Astrocyte (in vitro differentiated cells and primary cell): ENCODE data around the gene SPN. TPM values are rescaled to one million over a fixed set of nuclear protein-coding genes. Genes with fewer than 3 reads are reported as not detected.
"Not testable (repeated sequence)": the region's sequence is repeated elsewhere in the genome, so short reads cannot be mapped to it uniquely, and the experiment has no call there.

Experiments used
- DNase-seq: peaks from one replicate; pipeline ENCODE4 v3.0.0-alpha.2; 2010; ENCODE audit warnings: low read depth
- FAIRE-seq: peaks from 2 replicates; lab custom pipeline; 2011; peaks lifted over from hg19 to GRCh38; lab: Jason Lieb, UNC
- H2AFZ ChIP-seq: 2 replicates; pipeline ENCODE4 v1.6.0; 2012; ENCODE audit warnings: low read depth, low read length, inconsistent platforms
- H3K27ac ChIP-seq: 2 replicates; pipeline ENCODE4 v1.5.1; 2011; ENCODE audit warnings: low read depth, low read length, inconsistent platforms
- H3K27me3 ChIP-seq: 2 replicates; pipeline ENCODE4 v1.6.0; 2011; ENCODE audit warnings: low read length, inconsistent platforms; ENCODE audit not compliant: insufficient read depth
- H3K36me3 ChIP-seq: 2 replicates; pipeline ENCODE4 v1.5.1; 2011; ENCODE audit warnings: low read length, inconsistent platforms; ENCODE audit not compliant: insufficient read depth
- H3K4me1 ChIP-seq: 2 replicates; pipeline ENCODE4 v1.5.1; 2011; ENCODE audit warnings: low read length, inconsistent platforms; ENCODE audit not compliant: insufficient read depth
- H3K4me2 ChIP-seq: 2 replicates; pipeline ENCODE4 v1.6.0; 2012; ENCODE audit warnings: low read length, inconsistent platforms
- H3K4me3 ChIP-seq: 2 replicates; pipeline ENCODE4 v1.5.1; 2011; ENCODE audit warnings: low read depth, mild to moderate bottlenecking, low read length, inconsistent platforms; ENCODE audit not compliant: insufficient read depth
- H3K79me2 ChIP-seq: 2 replicates; pipeline ENCODE4 v1.6.0; 2012; ENCODE audit warnings: mild to moderate bottlenecking, low read length, inconsistent platforms; ENCODE audit not compliant: insufficient read depth
- H3K9ac ChIP-seq: 2 replicates; pipeline ENCODE4 v1.6.0; 2012; ENCODE audit warnings: mild to moderate bottlenecking, low read length, inconsistent platforms
- H3K9me3 ChIP-seq: 2 replicates; pipeline ENCODE4 v1.5.1; 2012; ENCODE audit warnings: low read depth, mild to moderate bottlenecking, low read length, inconsistent platforms; ENCODE audit not compliant: insufficient read depth
- H4K20me1 ChIP-seq: 2 replicates; pipeline ENCODE4 v1.6.0; 2012; ENCODE audit warnings: low read length, inconsistent platforms; ENCODE audit not compliant: insufficient read depth
- H3K27ac Mint-ChIP-seq: one replicate; pipeline ENCODE4 v1.8.0; 2021; ENCODE audit warnings: mild to moderate bottlenecking, mixed read lengths; ENCODE audit not compliant: unreplicated experiment
- H3K27me3 Mint-ChIP-seq: one replicate; pipeline ENCODE4 v1.8.0; 2021; ENCODE audit warnings: low read depth, mixed read lengths; ENCODE audit not compliant: unreplicated experiment
- H3K36me3 Mint-ChIP-seq: one replicate; pipeline ENCODE4 v1.8.0; 2021; ENCODE audit warnings: low read depth, mixed read lengths; ENCODE audit not compliant: unreplicated experiment
- H3K4me1 Mint-ChIP-seq: one replicate; pipeline ENCODE4 v1.8.0; 2021; ENCODE audit warnings: low read depth, mixed read lengths; ENCODE audit not compliant: unreplicated experiment
- H3K4me3 Mint-ChIP-seq: one replicate; pipeline ENCODE4 v1.8.0; 2021; ENCODE audit warnings: mild to moderate bottlenecking, moderate library complexity, mixed read lengths; ENCODE audit not compliant: unreplicated experiment
- H3K9me3 Mint-ChIP-seq: one replicate; pipeline ENCODE4 v1.8.0; 2021; ENCODE audit warnings: mild to moderate bottlenecking, mixed read lengths; ENCODE audit not compliant: unreplicated experiment
- EZH2 ChIP-seq: IDR thresholded peaks from 2 replicates; pipeline ENCODE4 v1.6.1; 2012; ENCODE audit warnings: mild to moderate bottlenecking, low read length, inconsistent platforms; ENCODE audit not compliant: insufficient read depth
- total RNA-seq: library from RNA; stranded (reverse); gene quantifications from 2 replicates; pipeline ENCODE4 v1.2.1, GENCODE V29; 2021
- TF ChIP-seq, protein P1 (sequence below): IDR thresholded peaks from 2 replicates; pipeline ENCODE4 v1.5.1; 2011; ENCODE audit warnings: low read depth, mild to moderate bottlenecking, inconsistent platforms, low read length, moderate library complexity; ENCODE audit not compliant: insufficient read depth

The SPN gene
- total RNA-seq, 1 donor from 2014 or later: 0.07 TPM

DNA sequence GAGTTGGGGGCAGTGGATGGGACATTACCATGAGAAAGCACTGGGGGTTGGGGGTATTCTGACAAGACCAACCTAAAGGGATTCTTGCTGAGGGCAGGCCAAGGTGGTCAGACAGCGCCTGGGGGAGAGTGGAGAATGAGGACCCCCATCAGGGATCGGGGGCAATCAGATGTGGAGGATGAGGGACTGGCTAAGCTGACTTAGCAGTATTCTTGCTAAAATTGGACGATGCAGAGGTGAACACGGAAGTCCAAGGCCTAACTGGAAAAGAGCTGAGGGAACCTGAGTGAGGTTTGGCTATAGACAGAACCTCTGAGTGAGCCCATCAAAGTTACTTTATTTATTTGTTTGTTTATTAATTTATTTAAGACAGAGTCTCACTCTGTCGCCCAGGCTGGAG is 25.1 kb downstream of the SPN start:
- Mint-ChIP-seq H3K27me3 (no peaks in the 10 kb centered on the region), H3K36me3 (peaks cover 22% of the 10 kb centered on the region), H3K4me3 (no peak overlapping the region), H3K4me1 (peaks cover 10% of the 10 kb centered on the region), H3K27ac (no peak overlapping the region), H3K9me3 (peaks cover 6% of the 10 kb centered on the region)
- no peaks in the 10 kb centered on the region for H3K4me1 ChIP-seq
- no peak for FAIRE-seq
- H3K9me3 ChIP-seq: no peaks in the 10 kb centered on the region
- H3K27me3 ChIP-seq: peaks cover 2% of the 10 kb centered on the region
- no peak overlapping the region for H3K27ac ChIP-seq
- H3K36me3 ChIP-seq: no peaks in the 10 kb centered on the region
- no peak for DNase-seq
- no peak for TF ChIP-seq EZH2
- TF ChIP-seq, protein P1, sequence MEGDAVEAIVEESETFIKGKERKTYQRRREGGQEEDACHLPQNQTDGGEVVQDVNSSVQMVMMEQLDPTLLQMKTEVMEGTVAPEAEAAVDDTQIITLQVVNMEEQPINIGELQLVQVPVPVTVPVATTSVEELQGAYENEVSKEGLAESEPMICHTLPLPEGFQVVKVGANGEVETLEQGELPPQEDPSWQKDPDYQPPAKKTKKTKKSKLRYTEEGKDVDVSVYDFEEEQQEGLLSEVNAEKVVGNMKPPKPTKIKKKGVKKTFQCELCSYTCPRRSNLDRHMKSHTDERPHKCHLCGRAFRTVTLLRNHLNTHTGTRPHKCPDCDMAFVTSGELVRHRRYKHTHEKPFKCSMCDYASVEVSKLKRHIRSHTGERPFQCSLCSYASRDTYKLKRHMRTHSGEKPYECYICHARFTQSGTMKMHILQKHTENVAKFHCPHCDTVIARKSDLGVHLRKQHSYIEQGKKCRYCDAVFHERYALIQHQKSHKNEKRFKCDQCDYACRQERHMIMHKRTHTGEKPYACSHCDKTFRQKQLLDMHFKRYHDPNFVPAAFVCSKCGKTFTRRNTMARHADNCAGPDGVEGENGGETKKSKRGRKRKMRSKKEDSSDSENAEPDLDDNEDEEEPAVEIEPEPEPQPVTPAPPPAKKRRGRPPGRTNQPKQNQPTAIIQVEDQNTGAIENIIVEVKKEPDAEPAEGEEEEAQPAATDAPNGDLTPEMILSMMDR: no peak
- H4K20me1 ChIP-seq: no peaks in the 10 kb centered on the region
- no peak overlapping the region for H3K4me3 ChIP-seq
- H2AFZ ChIP-seq: no peak overlapping the region
- H3K79me2 ChIP-seq: no peaks in the 10 kb centered on the region
- H3K9ac ChIP-seq: no peak overlapping the region
- no peak overlapping the region for H3K4me2 ChIP-seq

DNA sequence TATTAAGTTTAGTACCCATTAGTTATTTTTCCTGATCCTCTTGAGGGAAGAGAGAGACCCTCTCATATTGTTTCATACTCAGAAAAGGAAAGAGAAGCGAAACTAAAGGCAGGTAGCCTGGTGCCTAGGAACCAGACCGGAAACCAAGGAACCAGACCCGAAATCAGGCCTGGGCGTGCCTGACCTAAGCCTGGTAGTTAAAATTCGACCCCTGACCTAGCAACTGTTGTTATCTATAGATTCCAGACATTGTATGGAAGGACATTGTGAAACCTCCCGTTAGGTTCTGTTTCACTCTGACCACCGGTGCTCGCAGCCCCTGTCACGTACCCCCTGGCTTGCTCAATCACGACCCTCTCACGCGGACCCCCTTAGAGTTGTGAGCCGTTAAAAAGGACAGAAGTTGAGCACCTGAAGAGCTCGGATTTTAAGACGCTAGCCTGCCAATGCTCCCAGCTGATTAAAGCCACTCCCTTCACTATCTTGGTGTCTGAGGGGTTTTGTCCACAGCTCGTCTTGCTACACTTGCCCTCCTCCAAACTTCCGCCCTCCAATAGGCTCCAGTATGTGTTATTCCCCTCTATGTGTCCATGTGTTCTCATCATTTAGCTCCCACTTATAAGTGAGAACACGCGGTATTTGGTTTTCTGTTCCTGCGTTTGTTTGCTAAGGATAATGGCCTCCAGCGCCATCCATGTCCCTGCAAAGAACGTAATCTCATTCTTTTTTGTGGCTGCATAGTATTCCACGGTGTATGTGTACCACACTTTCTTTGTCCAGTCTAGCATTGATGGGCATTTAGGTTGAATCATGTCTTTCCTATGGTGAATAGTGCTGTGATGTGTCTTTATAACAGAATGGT is 26.7 kb downstream of the SPN start:
- not testable (repeated sequence) for H3K9me3 ChIP-seq, H3K4me3 ChIP-seq, H3K4me1 Mint-ChIP-seq, H3K4me1 ChIP-seq, H3K27ac ChIP-seq, H3K27me3 ChIP-seq, H3K9ac ChIP-seq, H3K79me2 ChIP-seq, H3K4me2 ChIP-seq, H3K9me3 Mint-ChIP-seq, H3K4me3 Mint-ChIP-seq, H3K27me3 Mint-ChIP-seq, H2AFZ ChIP-seq, H3K36me3 ChIP-seq, H4K20me1 ChIP-seq, DNase-seq, FAIRE-seq
- Mint-ChIP-seq H3K36me3 (peaks cover 22% of the 10 kb centered on the region), H3K27ac (peak overlapping the region; percentile 58)

DNA sequence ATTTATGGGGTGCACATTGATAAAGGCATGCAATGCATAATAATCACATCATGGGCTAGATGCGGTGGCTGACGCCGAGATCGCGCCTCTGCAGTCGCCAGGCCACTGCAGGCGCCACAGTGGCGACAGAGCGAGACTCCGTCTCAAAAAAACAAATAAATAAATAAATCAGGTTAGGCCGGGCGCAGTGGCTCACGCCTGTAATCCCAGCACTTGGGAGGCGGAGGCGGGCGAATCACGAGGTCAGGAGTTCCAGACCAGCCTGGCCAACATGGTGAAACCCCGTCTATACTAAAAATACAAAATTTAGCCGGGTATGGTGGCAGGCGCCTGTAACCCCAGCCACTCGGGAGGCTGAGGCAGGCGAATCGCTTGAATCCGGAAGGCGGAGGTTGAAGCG is 29.6 kb downstream of the SPN start:
- not testable (repeated sequence) for H3K27me3 Mint-ChIP-seq, H3K27ac Mint-ChIP-seq, H4K20me1 ChIP-seq, H3K79me2 ChIP-seq, DNase-seq, H3K9me3 Mint-ChIP-seq, H2AFZ ChIP-seq, H3K9me3 ChIP-seq, H3K4me3 Mint-ChIP-seq, H3K36me3 ChIP-seq, H3K9ac ChIP-seq, H3K4me3 ChIP-seq, H3K27ac ChIP-seq, H3K4me2 ChIP-seq, H3K4me1 Mint-ChIP-seq, H3K27me3 ChIP-seq, FAIRE-seq, H3K4me1 ChIP-seq
- peaks cover 21% of the 10 kb centered on the region for H3K36me3 Mint-ChIP-seq
